ENCODE data around the gene SUPT4H1. TPM values are rescaled to one million over a fixed set of nuclear protein-coding genes. Genes with fewer than 3 reads are reported as not detected.
A peak's percentile ranks its signal among the peaks of the same experiment; 100 is the strongest.

The SUPT4H1 gene
- total RNA-seq, 2 experiments from 2014 or later = 136 to 139 TPM

DNA sequence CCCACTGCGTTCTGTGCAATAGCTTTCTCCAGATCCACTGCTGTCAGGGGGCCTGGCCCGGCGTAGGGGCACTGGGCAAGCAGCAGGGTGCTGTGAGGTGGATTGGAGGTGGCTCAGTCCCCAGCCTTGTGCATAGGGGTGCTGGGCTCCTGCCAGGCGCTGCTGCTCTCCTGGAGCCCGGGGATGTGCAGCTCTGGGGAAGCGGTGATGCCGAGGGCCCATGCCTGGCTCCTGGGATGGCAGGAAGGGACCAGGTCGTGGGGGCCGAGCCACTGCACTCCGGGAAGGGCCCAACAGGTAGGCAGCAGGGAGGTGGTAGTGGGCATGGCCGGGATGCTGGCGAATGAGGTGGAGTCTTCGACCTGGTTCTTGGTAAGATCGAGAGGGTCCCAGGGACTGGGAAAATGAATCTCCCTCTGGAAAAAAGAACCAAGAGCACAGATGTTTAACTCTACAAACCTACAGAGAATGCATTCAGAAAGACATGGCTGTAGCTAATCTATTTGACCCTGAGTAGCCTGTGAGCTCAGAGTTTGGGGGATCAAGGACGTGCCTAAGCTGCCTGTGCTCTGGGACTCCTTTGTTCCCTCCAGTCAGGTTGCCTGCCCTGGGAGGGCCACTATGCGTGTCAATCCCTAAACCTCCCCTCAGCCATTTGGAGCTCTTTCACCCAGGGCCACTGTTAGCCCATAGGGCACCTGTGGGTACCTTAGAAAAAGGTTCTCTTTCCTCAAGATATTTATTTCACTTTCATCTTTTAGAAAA, 6.6 kb upstream of the SUPT4H1 start:
- no peak for DNase-seq
- H3K9me3 Mint-ChIP-seq = no peaks in the 10 kb centered on the region
- no peaks in the 10 kb centered on the region for H3K36me3 Mint-ChIP-seq
- no peaks in the 10 kb centered on the region for H3K27me3 Mint-ChIP-seq
- H3K4me1 Mint-ChIP-seq = peaks cover 4% of the 10 kb centered on the region
- H3K27ac Mint-ChIP-seq = no peak overlapping the region
- H3K4me3 Mint-ChIP-seq = no peak overlapping the region

DNA sequence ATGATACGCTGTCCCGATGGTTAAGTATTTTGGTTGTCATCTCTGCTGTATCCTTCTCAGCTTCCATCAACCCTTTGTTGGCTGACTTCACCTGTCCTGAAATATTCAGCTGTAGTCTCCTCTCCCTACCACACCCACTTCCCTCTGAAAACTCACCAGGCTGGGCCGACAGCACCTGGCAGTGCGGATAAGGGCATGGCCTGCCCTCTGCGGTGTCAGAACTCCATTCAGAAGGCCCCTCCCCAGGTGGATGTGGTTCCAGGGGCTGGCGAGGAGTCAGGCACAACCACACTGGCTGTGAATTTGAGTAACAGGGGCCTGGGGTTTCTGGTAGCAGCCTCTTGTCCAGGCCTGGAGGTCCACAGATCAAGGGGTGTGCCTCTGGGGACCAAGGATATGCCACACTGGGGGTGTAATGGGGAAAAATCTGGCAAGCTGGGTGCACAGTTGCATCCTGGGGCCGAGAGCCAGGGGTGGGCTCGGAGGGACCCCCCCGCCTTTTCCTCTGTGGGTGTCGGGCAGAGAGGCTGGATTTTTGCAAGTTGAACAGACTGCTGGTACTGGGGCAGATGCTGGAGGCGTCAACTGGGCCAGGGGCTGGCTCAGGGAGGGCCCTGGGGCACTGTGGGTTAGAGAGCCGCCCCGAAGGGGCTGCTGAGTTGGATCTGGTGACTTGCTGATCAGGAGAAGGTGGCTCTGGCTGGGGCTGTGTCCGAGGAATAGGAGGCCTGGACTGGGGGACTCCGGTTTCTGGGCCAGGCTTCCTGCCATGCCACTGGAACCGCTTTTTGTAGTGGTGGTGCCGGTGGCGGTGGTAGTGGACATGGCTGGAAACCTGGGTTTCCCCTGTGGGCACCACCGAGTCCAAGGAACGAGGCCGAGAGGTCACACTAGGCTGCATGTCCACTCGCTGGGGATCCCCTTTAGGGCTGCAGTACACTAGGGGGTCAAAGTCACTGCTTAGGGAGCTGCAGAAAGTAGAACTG, 5.6 kb upstream of the SUPT4H1 start:
- H3K4me3 Mint-ChIP-seq = no peak overlapping the region
- no peaks in the 10 kb centered on the region for H3K9me3 Mint-ChIP-seq
- no peaks in the 10 kb centered on the region for H3K27me3 Mint-ChIP-seq
- H3K27ac Mint-ChIP-seq = no peak overlapping the region
- DNase-seq = no peak
- peaks cover 13% of the 10 kb centered on the region for H3K4me1 Mint-ChIP-seq
- peaks cover 6% of the 10 kb centered on the region for H3K36me3 Mint-ChIP-seq

DNA sequence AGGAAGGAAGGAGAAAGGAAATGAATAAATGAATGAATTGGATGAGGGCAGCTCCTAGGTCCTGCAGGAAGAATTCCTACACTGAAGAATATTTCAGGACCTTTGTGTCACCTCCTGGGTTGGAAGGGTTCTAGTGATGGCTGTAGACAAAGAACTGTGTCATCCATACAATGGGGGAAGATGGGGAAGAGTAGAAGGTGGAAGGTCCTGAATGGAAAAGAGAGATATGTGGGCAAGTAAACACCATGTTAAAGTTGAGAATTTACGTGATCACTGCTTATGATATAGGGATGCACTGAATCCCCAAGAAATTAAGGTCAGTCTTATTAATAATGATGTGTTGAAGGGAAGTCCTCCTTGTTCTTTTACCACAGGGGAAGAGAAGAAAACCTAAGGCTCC, 4.2 kb upstream of the SUPT4H1 start:
- Mint-ChIP-seq H3K27ac (no peak overlapping the region), H3K4me3 (no peak overlapping the region), H3K4me1 (peaks cover 13% of the 10 kb centered on the region), H3K27me3 (no peaks in the 10 kb centered on the region), H3K36me3 (peaks cover 14% of the 10 kb centered on the region), H3K9me3 (no peaks in the 10 kb centered on the region)
- DNase-seq = no peak

DNA sequence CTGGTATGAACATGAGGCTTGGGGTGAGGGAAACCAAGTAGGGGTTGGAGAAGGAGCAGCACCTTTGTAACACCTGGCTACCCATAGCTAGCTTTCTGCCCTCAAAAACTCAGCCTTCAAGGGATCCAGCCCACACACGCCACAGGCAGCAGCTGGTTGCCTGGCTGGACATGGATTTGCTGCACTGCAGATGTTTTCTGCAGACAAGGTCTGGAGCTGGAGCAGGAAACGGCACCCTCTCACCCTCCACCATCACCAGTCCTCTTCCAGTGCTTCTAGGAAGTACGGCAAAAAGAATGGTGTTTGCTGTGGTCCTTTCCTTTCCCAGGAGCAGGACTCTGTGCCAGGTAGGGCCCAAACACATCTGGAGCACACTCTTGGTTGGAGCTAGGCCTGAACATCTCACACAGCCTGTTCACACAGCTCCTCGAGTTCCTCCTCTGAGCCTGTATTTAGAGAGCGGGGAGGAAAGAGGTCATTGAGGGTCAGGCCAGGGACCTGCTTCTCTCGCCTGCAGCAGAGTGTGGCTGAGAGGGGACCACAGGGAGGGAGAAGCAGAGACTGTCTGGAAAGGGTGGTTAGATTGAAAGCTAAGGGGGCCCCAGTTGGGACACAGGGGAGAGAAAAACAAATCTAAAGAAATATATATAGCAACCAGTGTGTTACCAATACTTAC, 2.7 kb upstream of the SUPT4H1 start:
- H3K4me1 Mint-ChIP-seq = peaks cover 16% of the 10 kb centered on the region
- peaks cover 23% of the 10 kb centered on the region for H3K36me3 Mint-ChIP-seq
- H3K27me3 Mint-ChIP-seq = no peaks in the 10 kb centered on the region
- DNase-seq = no peak
- no peaks in the 10 kb centered on the region for H3K9me3 Mint-ChIP-seq
- H3K27ac Mint-ChIP-seq = peak overlapping the region; percentile 73
- H3K4me3 Mint-ChIP-seq = no peak overlapping the region

DNA sequence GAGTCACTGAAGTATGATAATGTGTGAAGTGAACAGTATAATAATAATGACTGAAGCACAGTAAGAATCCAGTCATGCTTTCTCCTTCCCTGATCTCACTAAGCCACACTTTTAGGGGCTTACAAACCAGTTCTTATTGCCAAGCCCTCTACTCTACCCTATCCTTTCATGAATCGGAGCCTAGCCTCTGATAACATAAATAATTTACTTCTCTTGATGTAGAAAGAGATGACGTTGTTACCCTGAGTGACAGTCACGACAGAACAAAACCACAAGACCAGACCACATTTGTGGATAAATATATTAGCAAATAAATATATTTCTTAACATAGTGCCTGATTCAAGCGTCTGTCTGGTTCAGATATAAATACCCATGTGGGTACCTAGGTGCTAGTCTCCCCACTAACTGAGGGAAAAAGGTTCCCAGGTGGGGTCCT, 1.4 kb upstream of the SUPT4H1 start:
- peaks cover 27% of the 10 kb centered on the region for H3K4me1 Mint-ChIP-seq
- peak overlapping the region; percentile 100 for H3K4me3 Mint-ChIP-seq
- no peaks in the 10 kb centered on the region for H3K9me3 Mint-ChIP-seq
- H3K27ac Mint-ChIP-seq = peak overlapping the region; percentile 94
- H3K36me3 Mint-ChIP-seq = peaks cover 36% of the 10 kb centered on the region
- no peaks in the 10 kb centered on the region for H3K27me3 Mint-ChIP-seq
- no peak for DNase-seq

DNA sequence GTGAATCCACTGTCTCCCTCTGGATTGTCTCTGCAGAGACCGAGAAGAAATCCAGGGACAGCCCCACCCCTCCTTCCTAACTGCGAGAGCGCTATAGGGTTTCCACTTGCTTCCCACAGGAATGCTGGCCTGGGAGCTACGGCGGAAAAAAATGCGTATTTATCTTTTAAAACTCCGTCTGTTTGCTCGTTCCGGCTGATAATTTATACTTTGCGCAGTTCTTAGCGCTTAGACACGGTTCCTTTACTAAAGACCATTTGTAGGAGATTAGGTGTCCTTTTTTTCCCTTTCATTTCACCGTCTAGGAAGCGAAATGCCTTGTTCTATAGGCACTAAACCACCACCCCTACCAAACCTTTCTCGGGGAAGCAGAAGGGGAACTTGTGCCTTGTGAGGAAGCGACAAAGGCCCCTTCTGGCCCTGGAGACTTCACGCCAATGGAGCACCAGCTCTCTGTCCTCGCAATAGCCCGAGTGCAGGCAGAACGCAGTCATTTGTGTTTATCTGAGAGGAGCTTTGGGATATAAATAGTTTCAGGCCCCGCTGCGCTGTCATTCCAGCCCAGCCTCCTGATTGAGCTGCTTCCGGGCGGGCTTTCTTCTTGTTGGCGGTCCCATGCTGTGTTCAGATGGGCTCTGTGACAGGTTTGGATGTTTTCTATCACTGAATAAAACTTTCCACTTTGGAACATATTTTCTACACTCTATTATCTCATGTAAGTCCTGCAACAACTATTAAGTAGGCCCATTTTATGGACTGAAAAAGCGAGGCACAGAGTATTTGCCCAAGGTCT, 791 bp upstream of the SUPT4H1 start:
- peaks cover 33% of the 10 kb centered on the region for H3K4me1 Mint-ChIP-seq

DNA sequence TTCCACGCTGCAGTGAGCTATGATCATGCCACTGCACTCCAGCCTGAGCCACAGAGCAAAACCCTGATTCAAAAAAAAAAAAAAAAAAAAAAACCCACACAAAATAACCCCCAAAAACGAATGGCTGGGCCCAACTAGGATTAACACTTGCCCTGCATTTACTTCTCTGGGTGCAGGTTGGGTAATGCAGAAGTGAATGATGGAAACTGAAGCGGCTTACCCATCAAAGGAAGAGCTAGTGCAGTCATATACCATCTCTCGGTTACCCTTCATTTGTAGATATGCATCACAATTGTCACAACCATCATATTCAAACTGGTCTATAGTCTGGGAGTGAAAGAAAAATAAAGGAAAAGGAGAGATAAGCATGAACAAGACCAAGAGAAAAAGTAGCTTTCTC, 819 bp downstream of the SUPT4H1 start:
- DNase-seq = no peak
- Mint-ChIP-seq H3K4me1 (peaks cover 48% of the 10 kb centered on the region), H3K27me3 (no peaks in the 10 kb centered on the region), H3K9me3 (no peaks in the 10 kb centered on the region), H3K36me3 (peaks cover 56% of the 10 kb centered on the region), H3K4me3 (peak overlapping the region; percentile 100), H3K27ac (peak overlapping the region; percentile 98)

More for the DNA sequence above, 791 bp upstream of the SUPT4H1 start:
- H3K4me3 Mint-ChIP-seq = peak overlapping the region; percentile 100
- H3K9me3 Mint-ChIP-seq = no peaks in the 10 kb centered on the region
- H3K27ac Mint-ChIP-seq = peak overlapping the region; percentile 94
- peaks cover 39% of the 10 kb centered on the region for H3K36me3 Mint-ChIP-seq
- peak; percentile 46 for DNase-seq
- no peaks in the 10 kb centered on the region for H3K27me3 Mint-ChIP-seq

DNA sequence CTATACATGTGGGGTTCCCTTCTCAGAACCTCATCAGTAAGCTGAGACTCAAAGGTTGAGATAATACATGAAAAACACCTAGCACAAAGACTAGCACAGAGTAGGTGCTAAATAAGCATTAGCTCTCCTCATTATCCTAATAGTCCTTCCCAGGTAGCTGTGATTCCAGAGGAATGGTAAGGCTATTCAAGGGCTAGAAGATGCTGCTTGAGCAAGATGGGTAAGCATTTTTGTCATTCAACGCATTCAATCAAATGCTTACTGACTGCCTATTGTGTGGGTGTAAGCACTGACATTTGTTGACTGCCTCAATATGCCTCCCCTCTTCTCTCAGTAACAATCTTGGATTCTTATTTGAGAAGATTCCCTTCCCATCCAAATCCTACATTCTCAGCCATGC, 4.0 kb downstream of the SUPT4H1 start:
- Mint-ChIP-seq H3K27me3 (no peaks in the 10 kb centered on the region), H3K9me3 (no peaks in the 10 kb centered on the region), H3K36me3 (peaks cover 81% of the 10 kb centered on the region), H3K4me1 (peaks cover 67% of the 10 kb centered on the region), H3K27ac (peak overlapping the region; percentile 100), H3K4me3 (no peak overlapping the region)
- no peak for DNase-seq

DNA sequence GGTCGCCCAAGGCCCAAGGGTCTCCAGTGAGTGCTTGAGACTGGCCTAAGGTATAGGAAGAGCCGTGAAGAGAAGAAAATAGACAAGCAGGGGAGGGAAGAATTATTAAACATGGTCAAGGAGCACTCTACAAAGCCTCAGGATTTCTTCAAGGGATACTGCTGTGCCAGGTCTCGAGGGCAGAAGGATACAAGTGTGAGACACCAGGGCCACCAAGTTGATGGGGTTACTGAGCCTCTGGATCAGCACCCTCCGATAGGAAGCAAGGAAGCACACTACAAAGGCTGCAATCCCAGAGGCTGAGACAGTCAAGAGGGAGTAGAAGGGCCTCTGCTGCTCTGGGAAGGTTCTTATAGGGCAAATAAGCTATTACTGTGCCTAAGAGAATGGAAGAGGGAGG, 6.5 kb downstream of the SUPT4H1 start:
- H3K36me3 Mint-ChIP-seq = peaks cover 85% of the 10 kb centered on the region
- peak overlapping the region; percentile 100 for H3K4me3 Mint-ChIP-seq
- peaks cover 2% of the 10 kb centered on the region for H3K9me3 Mint-ChIP-seq
- H3K4me1 Mint-ChIP-seq = peaks cover 78% of the 10 kb centered on the region
- DNase-seq = no peak
- H3K27ac Mint-ChIP-seq = peak overlapping the region; percentile 100
- H3K27me3 Mint-ChIP-seq = no peaks in the 10 kb centered on the region

DNA sequence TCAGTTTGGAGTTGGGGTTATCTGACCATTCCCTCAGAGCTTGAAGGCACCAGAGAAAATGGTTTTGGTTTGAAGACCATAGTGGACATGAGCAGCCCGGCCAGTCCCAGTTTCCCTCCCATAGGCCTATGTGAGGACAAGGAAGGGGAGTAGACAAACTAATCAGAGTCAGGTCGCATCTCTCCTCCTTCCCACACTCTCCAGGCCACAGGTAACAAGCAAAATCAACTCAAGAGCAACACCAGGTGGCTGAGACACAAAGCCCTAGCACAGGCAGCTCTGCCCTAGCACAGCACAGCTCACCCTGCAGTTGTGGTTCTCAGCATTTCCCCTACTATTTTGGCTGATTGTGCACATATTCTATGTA, 7.2 kb downstream of the SUPT4H1 start:
- H3K4me1 Mint-ChIP-seq = peaks cover 83% of the 10 kb centered on the region
- H3K4me3 Mint-ChIP-seq = peak overlapping the region; percentile 100
- H3K36me3 Mint-ChIP-seq = peaks cover 91% of the 10 kb centered on the region
- peak overlapping the region; percentile 100 for H3K27ac Mint-ChIP-seq
- peaks cover 2% of the 10 kb centered on the region for H3K9me3 Mint-ChIP-seq
- no peaks in the 10 kb centered on the region for H3K27me3 Mint-ChIP-seq
- peak; percentile 68 for DNase-seq

DNA sequence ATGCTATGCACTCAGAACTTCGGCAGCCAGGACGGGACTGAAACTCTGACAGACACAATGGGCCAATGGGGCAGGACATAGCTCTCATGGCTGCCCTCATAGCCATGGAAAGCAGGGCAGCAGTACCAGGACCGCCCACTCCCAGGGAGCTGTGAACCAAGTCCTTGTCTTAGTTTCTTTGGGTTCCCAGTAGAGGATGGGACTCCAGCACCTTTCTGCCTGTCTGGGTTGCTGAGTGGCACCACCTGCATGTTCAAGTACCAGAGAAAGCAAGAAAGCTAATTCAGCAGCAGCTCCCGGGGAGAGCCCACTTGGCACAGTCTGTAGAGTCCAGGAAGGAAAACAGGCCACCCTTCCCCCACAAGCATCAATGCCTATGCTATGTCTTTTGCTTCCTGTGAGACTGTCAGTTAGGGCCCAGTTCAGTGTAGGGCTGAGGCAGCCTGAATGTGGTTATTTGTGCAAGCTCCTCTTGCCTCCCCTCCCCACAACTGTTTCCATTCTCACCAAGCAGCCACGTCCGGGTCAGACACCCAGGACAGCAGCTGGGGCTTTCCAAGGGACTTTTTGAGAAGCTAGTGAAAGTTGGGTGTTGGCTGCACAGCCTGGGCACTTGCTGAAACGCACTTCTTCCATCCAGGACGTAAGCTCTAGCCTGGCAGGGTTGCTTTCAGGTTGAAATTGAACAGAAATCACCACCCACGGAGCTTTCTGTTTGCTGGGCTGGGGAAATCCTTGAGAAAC, 7.8 kb downstream of the SUPT4H1 start:
- Mint-ChIP-seq H3K36me3 (peaks cover 91% of the 10 kb centered on the region), H3K4me3 (peak overlapping the region; percentile 100), H3K9me3 (peaks cover 2% of the 10 kb centered on the region), H3K27me3 (no peaks in the 10 kb centered on the region), H3K27ac (peak overlapping the region; percentile 100), H3K4me1 (peaks cover 78% of the 10 kb centered on the region)
- DNase-seq = peak; percentile 93

DNA sequence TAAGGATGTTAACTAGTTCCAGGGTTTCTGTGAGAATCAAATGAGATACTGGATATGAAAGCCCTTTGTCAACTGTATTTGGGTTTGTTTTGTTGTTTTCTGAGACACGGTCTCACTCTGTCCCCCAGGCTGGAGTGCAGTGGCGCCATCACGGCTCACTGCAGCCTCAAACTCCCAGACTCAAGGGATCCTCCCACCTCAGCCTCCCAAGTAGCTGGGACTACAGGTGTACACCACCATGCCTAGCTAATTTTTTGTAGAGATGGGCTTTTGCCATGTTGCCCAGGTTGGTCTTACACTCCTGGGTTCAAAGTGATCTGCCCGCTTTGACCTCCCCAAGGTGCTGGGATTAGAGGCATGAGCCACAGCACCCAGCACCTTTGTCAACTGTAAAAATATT, 8.9 kb downstream of the SUPT4H1 start:
- no peak for DNase-seq
- Mint-ChIP-seq H3K36me3 (peaks cover 89% of the 10 kb centered on the region), H3K27me3 (no peaks in the 10 kb centered on the region), H3K4me3 (peak overlapping the region; percentile 100), H3K27ac (peak overlapping the region; percentile 100), H3K4me1 (peaks cover 73% of the 10 kb centered on the region), H3K9me3 (peaks cover 2% of the 10 kb centered on the region)

DNA sequence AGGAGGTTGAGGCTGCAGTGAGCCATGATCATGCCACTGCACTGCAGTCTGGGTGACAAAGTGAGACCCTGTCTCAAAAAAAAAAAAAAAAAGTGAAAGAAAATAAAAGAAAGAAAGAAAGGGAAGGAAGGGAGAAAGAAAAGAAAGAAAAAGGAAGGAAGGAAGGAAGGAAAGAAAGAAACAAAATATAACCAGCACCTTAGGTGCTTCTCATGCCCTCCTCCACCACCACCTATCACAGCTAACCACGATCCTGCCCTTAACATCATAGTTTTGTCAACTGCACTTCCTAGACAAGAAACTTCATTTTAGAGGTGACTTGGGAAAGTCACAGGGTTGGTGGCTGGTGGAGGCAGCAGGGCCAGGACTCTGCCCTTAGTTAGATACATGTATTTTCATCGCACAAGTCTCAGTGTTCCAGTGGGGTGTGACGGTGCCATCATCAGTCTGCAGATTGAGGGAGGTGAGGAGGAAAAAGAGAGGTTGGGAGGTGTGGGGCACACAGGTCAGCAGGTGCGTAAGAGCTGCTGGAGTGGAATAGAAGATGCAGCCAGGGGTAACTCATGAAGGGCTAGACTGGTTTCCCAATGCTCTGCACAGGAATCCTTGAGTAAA, 10.0 kb downstream of the SUPT4H1 start:
- H3K4me3 Mint-ChIP-seq = peak overlapping the region; percentile 100
- H3K9me3 Mint-ChIP-seq = peaks cover 2% of the 10 kb centered on the region
- H3K36me3 Mint-ChIP-seq = peaks cover 82% of the 10 kb centered on the region
- no peak for DNase-seq
- peak overlapping the region; percentile 100 for H3K27ac Mint-ChIP-seq
- H3K27me3 Mint-ChIP-seq = no peaks in the 10 kb centered on the region
- H3K4me1 Mint-ChIP-seq = peaks cover 64% of the 10 kb centered on the region

Data from activated naive CD8-positive, alpha-beta T cell treated with anti-CD3 and anti-CD28 coated beads for 36 hours (primary cell).